ENCODE measurements around the gene ZNF821.
"Not testable (repeated sequence)": the region's sequence is repeated elsewhere in the genome, so short reads cannot be mapped to it uniquely, and the experiment has no call there.

Gene ZNF821

DNA sequence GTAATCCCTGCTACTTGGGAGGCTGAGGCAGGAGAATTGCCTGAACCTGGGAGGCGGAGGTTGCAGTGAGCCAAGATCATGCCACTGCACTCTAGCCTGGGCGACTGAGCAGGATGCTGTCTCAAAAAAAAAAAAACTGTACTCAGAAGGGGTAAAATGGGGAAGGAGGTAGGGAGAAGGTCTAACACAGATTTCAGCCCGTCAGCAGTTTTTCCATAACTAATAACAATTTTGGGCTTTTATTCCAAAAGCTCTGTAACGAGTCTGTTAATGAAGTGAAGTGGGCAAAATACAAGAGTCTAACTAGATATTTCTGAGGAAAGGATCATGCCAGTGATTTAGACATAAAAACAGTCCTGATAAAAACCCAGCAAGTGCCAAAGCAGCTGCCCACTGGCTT, 10.8 kb downstream of the ZNF821 start:
- DNase-seq (ENCODE audit: extremely low read depth, low read depth) = no peak
- TF ChIP-seq CTCF (IDR thresholded peaks at IDR 0.05; ENCODE audit: low read depth, low read length) = no peak

DNA sequence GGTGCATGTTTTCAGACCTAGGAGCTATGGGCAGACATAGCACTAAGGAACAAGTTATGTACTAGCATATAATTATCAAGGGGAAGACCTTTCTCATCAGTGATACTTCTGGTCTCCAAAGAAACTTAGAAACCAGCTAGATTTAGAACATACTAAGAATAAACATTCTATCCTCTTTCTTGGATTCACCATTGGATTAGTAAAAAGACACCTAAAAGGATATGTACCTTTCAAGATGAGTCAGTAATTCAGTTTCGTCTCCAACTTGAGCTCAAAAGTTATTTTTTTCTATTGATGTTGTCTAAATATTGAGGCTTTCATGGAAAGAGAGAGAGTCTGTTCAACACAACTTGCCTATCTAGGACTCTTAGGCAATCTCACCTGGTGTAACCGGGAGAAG, 13.2 kb downstream of the ZNF821 start:
- TF ChIP-seq CTCF (IDR thresholded peaks at IDR 0.05; ENCODE audit: low read depth, low read length) = no peak
- DNase-seq (ENCODE audit: extremely low read depth, low read depth) = no peak

DNA sequence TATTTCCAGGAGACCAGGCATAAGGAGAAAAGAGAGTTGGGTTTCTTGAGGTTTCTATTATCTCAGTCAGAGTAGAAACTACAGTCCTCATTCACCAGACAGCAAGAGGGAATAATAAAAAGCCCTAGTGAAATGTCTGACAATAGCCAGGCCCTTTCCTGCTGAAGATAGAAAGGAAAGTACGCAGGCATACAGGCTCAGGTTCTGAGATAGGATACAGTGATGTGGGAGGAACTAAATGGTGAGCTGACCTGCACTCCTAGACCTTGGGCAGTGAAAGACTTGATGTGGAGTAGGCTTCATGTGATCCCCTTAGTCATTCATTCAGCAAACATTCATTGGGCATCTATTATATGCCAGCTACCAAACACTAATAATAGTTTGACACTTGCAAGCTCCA, 14.9 kb downstream of the ZNF821 start:
- no peak for DNase-seq (ENCODE audit: extremely low read depth, low read depth)
- TF ChIP-seq CTCF (IDR thresholded peaks at IDR 0.05; ENCODE audit: low read depth, low read length) = no peak

- no peak for TF ChIP-seq CTCF (IDR thresholded peaks at IDR 0.05; ENCODE audit: low read depth, low read length)
- no peak for DNase-seq (ENCODE audit: extremely low read depth, low read depth)
Observed at GRCh38 chr16:71867939-71868338, 16.0 kb downstream of the ZNF821 start.

DNA sequence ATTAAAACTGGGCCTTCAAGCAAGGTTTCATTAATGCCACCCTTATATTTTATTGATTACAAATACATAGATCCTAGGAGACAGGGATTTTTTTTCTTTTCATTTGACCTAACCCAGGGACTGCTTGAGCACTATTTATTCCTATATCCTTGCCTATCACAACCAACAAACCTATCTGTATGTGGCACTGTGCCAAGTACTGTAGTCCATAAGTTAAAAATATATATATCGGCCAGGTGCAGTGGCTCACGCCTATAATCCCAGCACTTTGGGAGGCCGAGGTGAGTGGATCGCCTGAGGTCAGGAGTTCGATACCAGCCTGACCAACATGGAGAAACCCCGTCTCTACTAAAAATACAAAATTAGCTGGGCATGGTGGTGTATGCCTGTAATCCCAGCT, 16.8 kb downstream of the ZNF821 start:
- not testable (repeated sequence) for DNase-seq (ENCODE audit: extremely low read depth, low read depth)

- TF ChIP-seq CTCF (IDR thresholded peaks at IDR 0.05; ENCODE audit: low read depth, low read length) = no peak
- DNase-seq (ENCODE audit: extremely low read depth, low read depth) = no peak
Observed at GRCh38 chr16:71865173-71865863, 18.7 kb downstream of the ZNF821 start.

DNA sequence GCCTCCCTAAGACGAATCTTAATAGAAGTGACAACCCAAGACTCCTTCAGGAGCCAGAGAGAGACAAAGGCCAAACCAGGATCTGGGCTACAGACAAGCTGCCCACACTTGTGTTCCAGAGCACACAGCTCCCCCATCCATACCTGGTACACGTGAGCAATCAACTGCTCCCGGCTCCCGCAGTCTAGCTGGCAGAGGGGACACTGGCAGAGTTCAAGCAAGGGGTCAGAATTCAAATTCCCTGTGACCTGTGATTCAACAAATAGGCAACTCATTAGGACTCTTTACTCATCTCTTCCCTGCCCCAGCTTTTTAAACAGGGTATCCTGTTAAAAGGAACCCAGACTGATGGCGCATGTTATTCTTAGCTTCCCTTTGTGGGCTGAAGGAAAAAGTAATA, 20.0 kb downstream of the ZNF821 start:
- no peak for TF ChIP-seq CTCF (IDR thresholded peaks at IDR 0.05; ENCODE audit: low read depth, low read length)
- no peak for DNase-seq (ENCODE audit: extremely low read depth, low read depth)

Data from AG09319 (cell line).